ENCODE measurements around the gene MORC4. TPM values are rescaled to one million over a fixed set of nuclear protein-coding genes. Genes with fewer than 3 reads are reported as not detected.

Gene MORC4
- total and polyA plus RNA-seq, 2 of the 4 experiments (the other 2 are of a cell fraction) = 17.5 to 34.2 TPM

- H4K5ac ChIP-seq (ENCODE audit: low read depth, low read length) = no peak overlapping the region
- H2BK120ac ChIP-seq (ENCODE audit: low read depth, low read length) = no peak overlapping the region
- no peaks in the 10 kb centered on the region for H3K4me1 ChIP-seq (ENCODE audit: control insufficient read depth, insufficient read depth, low read length)
- dilution Hi-C loops (cut with HindIII; ENCODE audit: low sequenced_read_pairs, unreplicated experiment) (no loop called here), intact Hi-C loops (cut with micrococcal nuclease) (no loop called here), in situ Hi-C loops (cut with MboI; ENCODE audit: low sequenced_read_pairs) (no loop called here)
- H2BK5ac ChIP-seq (ENCODE audit: low read depth, low read length, poor library complexity, severe bottlenecking) = no peak overlapping the region
- H3K23ac ChIP-seq (ENCODE audit: low read depth, low read length) = no peak overlapping the region
- H3K9me1 ChIP-seq (ENCODE audit: insufficient read depth, low read length) = no peaks in the 10 kb centered on the region
- no CpG with 5 or more reads among the region's 2 CpGs for WGBS, 2 experiments (ENCODE audit: extremely low coverage in 2 of 2, insufficient read length in 1 of 2)
- H4K8ac ChIP-seq (ENCODE audit: low read depth in 2 of 2, low read length in 2 of 2) = no peak overlapping the region
- H3K4me2 ChIP-seq (ENCODE audit: low read depth, low read length) = no peak overlapping the region
- DNase-seq (no peak), ATAC-seq (ENCODE audit: low read depth) (no peak)
- H2AK9ac ChIP-seq (replicated peaks; ENCODE audit: low read depth, low read length, poor library complexity) = no peak overlapping the region
- H3K14ac ChIP-seq (replicated peaks; ENCODE audit: low read depth, low read length) = no peak overlapping the region
- H2BK15ac ChIP-seq (ENCODE audit: low read depth, low read length) = no peak overlapping the region
- H3K9me3 ChIP-seq (ENCODE audit: control insufficient read depth, insufficient read depth, low read length) = no peaks in the 10 kb centered on the region
- peaks cover 7% of the 10 kb centered on the region; the same call in 1 of the 2 replicates for H3K27me3 ChIP-seq (ENCODE audit: control insufficient read depth, insufficient read depth, low read length)
- no peak overlapping the region for H2BK20ac ChIP-seq (ENCODE audit: low read depth, low read length)
- H3K4me3 ChIP-seq (ENCODE audit: insufficient read depth, low read depth, low read length) = no peak overlapping the region
- no peak overlapping the region for H2AK5ac ChIP-seq (ENCODE audit: low read depth, low read length)
- H3K18ac ChIP-seq (ENCODE audit: low read depth, low read length) = no peak overlapping the region
- no peak overlapping the region for H3K4ac ChIP-seq (ENCODE audit: low read depth, low read length)
- H3K79me1 ChIP-seq (ENCODE audit: low read depth in 1 of 2, low read length in 2 of 2) = no peaks in the 10 kb centered on the region
- ChIA-PET CTCF (no interaction called here), POLR2A (ENCODE audit: unreplicated experiment) (no interaction called here)
- TF ChIP-seq SMC3 (IDR thresholded peaks at IDR 0.05; ENCODE audit: low read depth, low read length) (no peak), CEBPB (IDR thresholded peaks at IDR 0.05; ENCODE audit: low read depth, low read length) (no peak), RFX5 (IDR thresholded peaks at IDR 0.05; ENCODE audit: low read depth, low read length) (no peak), FOS (IDR thresholded peaks at IDR 0.05; ENCODE audit: low read depth, low read length) (no peak), RAD21 (IDR thresholded peaks at IDR 0.05; ENCODE audit: low read length) (no peak), MAZ (IDR thresholded peaks at IDR 0.05; ENCODE audit: borderline replicate concordance, low read depth, low read length) (no peak), USF2 (IDR thresholded peaks at IDR 0.05; ENCODE audit: low read depth, low read length) (no peak), NFE2L2 (IDR thresholded peaks at IDR 0.05; ENCODE audit: low read depth, low read length) (no peak), BHLHE40 (IDR thresholded peaks at IDR 0.05; ENCODE audit: low read depth, low read length) (no peak), POLR2A (IDR thresholded peaks at IDR 0.05; ENCODE audit: low read depth, low read length) (no peak), MAFK (IDR thresholded peaks at IDR 0.05; ENCODE audit: low read depth, low read length) (no peak), RCOR1 (IDR thresholded peaks at IDR 0.05; ENCODE audit: insufficient replicate concordance, low read length) (no peak), MXI1 (IDR thresholded peaks at IDR 0.05; ENCODE audit: borderline replicate concordance, low read depth, low read length) (no peak)
- TF ChIP-seq, protein P1, sequence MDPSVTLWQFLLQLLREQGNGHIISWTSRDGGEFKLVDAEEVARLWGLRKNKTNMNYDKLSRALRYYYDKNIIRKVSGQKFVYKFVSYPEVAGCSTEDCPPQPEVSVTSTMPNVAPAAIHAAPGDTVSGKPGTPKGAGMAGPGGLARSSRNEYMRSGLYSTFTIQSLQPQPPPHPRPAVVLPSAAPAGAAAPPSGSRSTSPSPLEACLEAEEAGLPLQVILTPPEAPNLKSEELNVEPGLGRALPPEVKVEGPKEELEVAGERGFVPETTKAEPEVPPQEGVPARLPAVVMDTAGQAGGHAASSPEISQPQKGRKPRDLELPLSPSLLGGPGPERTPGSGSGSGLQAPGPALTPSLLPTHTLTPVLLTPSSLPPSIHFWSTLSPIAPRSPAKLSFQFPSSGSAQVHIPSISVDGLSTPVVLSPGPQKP (IDR thresholded peaks at IDR 0.05; ENCODE audit: borderline replicate concordance, low read depth, low read length) = no peak
- TF ChIP-seq, protein P2, sequence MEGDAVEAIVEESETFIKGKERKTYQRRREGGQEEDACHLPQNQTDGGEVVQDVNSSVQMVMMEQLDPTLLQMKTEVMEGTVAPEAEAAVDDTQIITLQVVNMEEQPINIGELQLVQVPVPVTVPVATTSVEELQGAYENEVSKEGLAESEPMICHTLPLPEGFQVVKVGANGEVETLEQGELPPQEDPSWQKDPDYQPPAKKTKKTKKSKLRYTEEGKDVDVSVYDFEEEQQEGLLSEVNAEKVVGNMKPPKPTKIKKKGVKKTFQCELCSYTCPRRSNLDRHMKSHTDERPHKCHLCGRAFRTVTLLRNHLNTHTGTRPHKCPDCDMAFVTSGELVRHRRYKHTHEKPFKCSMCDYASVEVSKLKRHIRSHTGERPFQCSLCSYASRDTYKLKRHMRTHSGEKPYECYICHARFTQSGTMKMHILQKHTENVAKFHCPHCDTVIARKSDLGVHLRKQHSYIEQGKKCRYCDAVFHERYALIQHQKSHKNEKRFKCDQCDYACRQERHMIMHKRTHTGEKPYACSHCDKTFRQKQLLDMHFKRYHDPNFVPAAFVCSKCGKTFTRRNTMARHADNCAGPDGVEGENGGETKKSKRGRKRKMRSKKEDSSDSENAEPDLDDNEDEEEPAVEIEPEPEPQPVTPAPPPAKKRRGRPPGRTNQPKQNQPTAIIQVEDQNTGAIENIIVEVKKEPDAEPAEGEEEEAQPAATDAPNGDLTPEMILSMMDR (conservative IDR thresholded peaks at IDR 0.05; ENCODE audit: low read depth, low read length) = no peak
- H3K56ac ChIP-seq (ENCODE audit: extremely low read depth, insufficient read depth, low read length) = no peak overlapping the region
- no peak overlapping the region for H4K91ac ChIP-seq (ENCODE audit: insufficient read depth, low read depth, low read length)
- H3K36me3 ChIP-seq (ENCODE audit: control insufficient read depth, insufficient read depth, low read length) = no peaks in the 10 kb centered on the region
- no peaks in the 10 kb centered on the region for H4K20me1 ChIP-seq (ENCODE audit: insufficient read depth, low read length)
- H3K27ac ChIP-seq (ENCODE audit: insufficient read depth, low read length) = no peak overlapping the region
- no TSS peak for BruUV-seq (replicated peaks)
- no peak overlapping the region for H2AFZ ChIP-seq (replicated peaks; ENCODE audit: low read length, poor library complexity)
- no peak overlapping the region for H3K9ac ChIP-seq (ENCODE audit: low read depth, low read length)
These were observed 78.4 kb downstream of the MORC4 start for GRCh38 chrX:106921637-106922036.
